Body of pancreas (tissue), 4 donors: Measurements from ENCODE around the gene USP6NL.

ENCODE experiments used
- CTCF ChIP-seq, 7 experiments: fragments of 450-650 bp in 4 of 7; fragments of 200-600 bp in 3 of 7; sonication (generic) in 3 of 7; IDR thresholded peaks; one replicate each; pipeline ENCODE4 v1.5.1; 2016 to 2019; ENCODE audit warnings: antibody characterized with exemption in 7 of 7
- POLR2A ChIP-seq, 3 donors: fragments of 450-650 bp; IDR thresholded peaks; one replicate each; pipeline ENCODE4 v1.6.1; 2016; ENCODE audit warnings: antibody characterized with exemption in 3 of 3, mild to moderate bottlenecking in 2 of 3

GRCh38 chr10:11568578-11568977 lies 42.9 kb downstream of the USP6NL start:
- no peak for TF ChIP-seq CTCF (IDR thresholded peaks at IDR 0.05)
- no peak for TF ChIP-seq POLR2A (IDR thresholded peaks at IDR 0.05)
